HEK293 (cell line): ENCODE measurements around the gene TUBB4A.

ENCODE experiments used
- ZNF341 ChIP-seq: fragments of 450-650 bp; formaldehyde crosslinking; IDR thresholded peaks from 2 replicates; pipeline ENCODE4; 2016; ENCODE audit warnings: low read depth, missing biosample characterization, missing genetic modification characterization
- ZSCAN30 ChIP-seq: fragments of 450-650 bp; IDR thresholded peaks from 2 replicates; pipeline ENCODE4 v1.5.1; 2018; ENCODE audit warnings: missing biosample characterization, mild to moderate bottlenecking, missing genetic modification characterization, moderate library complexity
- TF ChIP-seq, protein P1 (sequence below): fragments of 450-650 bp; formaldehyde crosslinking; IDR thresholded peaks from 2 replicates; pipeline ENCODE4 v1.5.1; 2017; ENCODE audit warnings: missing biosample characterization, missing genetic modification characterization

DNA sequence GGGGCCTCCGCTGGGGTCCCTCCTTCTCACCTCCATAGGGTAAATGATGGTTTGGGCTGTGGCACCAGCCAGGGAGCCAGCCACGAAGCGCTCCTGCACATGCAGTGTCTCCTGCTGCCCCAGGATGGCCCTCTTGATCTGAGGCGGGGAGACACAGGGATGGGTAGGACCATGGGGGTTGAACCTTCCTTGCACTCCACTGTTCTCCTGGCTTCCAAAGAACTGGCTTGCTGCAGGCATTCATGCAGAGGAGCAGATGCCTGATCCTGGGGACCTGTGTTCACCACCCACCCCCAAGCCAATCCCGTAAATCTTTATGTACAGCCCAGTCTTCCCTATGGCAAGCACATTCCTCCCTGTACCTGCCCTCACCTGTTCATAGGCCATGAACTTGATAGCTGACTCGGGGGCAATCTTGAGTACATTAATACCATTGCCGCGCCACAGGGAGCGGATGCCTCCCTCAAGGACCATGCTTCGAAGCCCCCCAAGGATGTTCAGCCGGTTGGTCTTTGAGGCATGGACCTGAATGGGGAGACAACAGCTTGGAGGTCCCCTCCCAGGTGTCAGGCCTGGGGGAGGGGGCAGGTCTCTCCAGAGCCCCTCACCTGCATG is 48.1 kb downstream of the TUBB4A start:
- no peak for TF ChIP-seq ZSCAN30
- no peak for TF ChIP-seq ZNF341 (tag by site-specific recombination)
- TF ChIP-seq, protein P1, sequence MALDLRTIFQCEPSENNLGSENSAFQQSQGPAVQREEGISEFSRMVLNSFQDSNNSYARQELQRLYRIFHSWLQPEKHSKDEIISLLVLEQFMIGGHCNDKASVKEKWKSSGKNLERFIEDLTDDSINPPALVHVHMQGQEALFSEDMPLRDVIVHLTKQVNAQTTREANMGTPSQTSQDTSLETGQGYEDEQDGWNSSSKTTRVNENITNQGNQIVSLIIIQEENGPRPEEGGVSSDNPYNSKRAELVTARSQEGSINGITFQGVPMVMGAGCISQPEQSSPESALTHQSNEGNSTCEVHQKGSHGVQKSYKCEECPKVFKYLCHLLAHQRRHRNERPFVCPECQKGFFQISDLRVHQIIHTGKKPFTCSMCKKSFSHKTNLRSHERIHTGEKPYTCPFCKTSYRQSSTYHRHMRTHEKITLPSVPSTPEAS, result no peak
